DOHH2 (cell line): ENCODE measurements around the gene CDK18.

Source experiments
- H3F3A ChIP-seq: fragments of 200-600 bp; sonication (generic), shearing (Covaris generic); 2 replicates; pipeline ENCODE4 v1.6.0; 2016; ENCODE audit warnings: antibody characterized with exemption, mild to moderate bottlenecking; ENCODE audit not compliant: control insufficient read depth, insufficient read depth
- H3K27ac ChIP-seq: fragments of 200-600 bp; sonication (generic); 2 replicates; pipeline ENCODE4 v1.5.1; 2014; ENCODE audit warnings: low read depth, mild to moderate bottlenecking, low read length, moderate library complexity
- H3K27me3 ChIP-seq: fragments of 200-600 bp; sonication (generic); 2 replicates; pipeline ENCODE4 v1.6.1; 2014; ENCODE audit warnings: mild to moderate bottlenecking, low read length, mixed read lengths; ENCODE audit not compliant: control insufficient read depth
- H3K36me3 ChIP-seq: fragments of 200-600 bp; sonication (generic); 2 replicates; pipeline ENCODE4 v1.6.1; 2014; ENCODE audit warnings: mild to moderate bottlenecking, low read length, moderate library complexity, mixed read lengths; ENCODE audit not compliant: control insufficient read depth
- H3K4me1 ChIP-seq: fragments of 200-600 bp; sonication (generic); 2 replicates; pipeline ENCODE4 v1.6.1; 2014; ENCODE audit warnings: mild to moderate bottlenecking, low read length, mixed read lengths; ENCODE audit not compliant: control insufficient read depth
- H3K4me2 ChIP-seq: fragments of 200-600 bp; sonication (generic); 2 replicates; pipeline ENCODE4 v1.6.0; 2014; ENCODE audit warnings: mild to moderate bottlenecking, low read length, moderate library complexity
- H3K4me3 ChIP-seq: fragments of 200-600 bp; sonication (generic); 2 replicates; pipeline ENCODE4 v1.5.1; 2014; ENCODE audit warnings: mild to moderate bottlenecking, low read length, mixed read lengths
- H3K79me2 ChIP-seq: fragments of 200-600 bp; sonication (generic); 2 replicates; pipeline ENCODE4 v1.6.1; 2014; ENCODE audit warnings: mild to moderate bottlenecking, low read length, mixed read lengths; ENCODE audit not compliant: control insufficient read depth
- H3K9me2 ChIP-seq: fragments of 200-600 bp; sonication (generic); replicated peaks from 2 replicates; pipeline ENCODE4 v1.6.1; 2014; ENCODE audit warnings: mild to moderate bottlenecking, low read length, mixed read lengths; ENCODE audit not compliant: control insufficient read depth
- H3K9me3 ChIP-seq: fragments of 200-600 bp; sonication (generic); 2 replicates; pipeline ENCODE4 v1.6.1; 2014; ENCODE audit warnings: antibody characterized with exemption, low read length, mixed read lengths; ENCODE audit not compliant: control insufficient read depth, insufficient read depth
- H4K20me1 ChIP-seq: fragments of 200-600 bp; sonication (generic); 2 replicates; pipeline ENCODE4 v1.6.0; 2014; ENCODE audit warnings: low read depth, mild to moderate bottlenecking, antibody characterized with exemption, low read length, moderate library complexity; ENCODE audit not compliant: control insufficient read depth, insufficient read depth
- CTCF ChIP-seq: fragments of 200-600 bp; sonication (generic); IDR thresholded peaks from one replicate; pipeline ENCODE4 v1.5.1; 2014; ENCODE audit warnings: antibody characterized with exemption, mild to moderate bottlenecking, low read depth, low read length; ENCODE audit not compliant: poor library complexity, severe bottlenecking
- EZH2phosphoT487 ChIP-seq: fragments of 200-600 bp; sonication (generic); IDR thresholded peaks from 2 replicates; pipeline ENCODE4 v1.6.1; 2017; ENCODE audit warnings: borderline replicate concordance, mild to moderate bottlenecking, antibody characterized with exemption, low read length, moderate library complexity, mixed read lengths

The CDK18 gene

GRCh38 chr1:205526431-205526830, 22.0 kb downstream of the CDK18 start:
- peaks cover 14% of the 10 kb centered on the region; the same call in 1 of the 2 replicates for H3K27me3 ChIP-seq
- H3K36me3 ChIP-seq: no peaks in the 10 kb centered on the region
- no peaks in the 10 kb centered on the region for H3K9me3 ChIP-seq
- H3K4me3 ChIP-seq: no peak overlapping the region
- H3K27ac ChIP-seq: no peak overlapping the region
- no peaks in the 10 kb centered on the region for H3F3A ChIP-seq
- TF ChIP-seq CTCF (no peak), EZH2phosphoT487 (no peak)
- H3K79me2 ChIP-seq: no peaks in the 10 kb centered on the region
- H3K4me2 ChIP-seq: no peak overlapping the region
- peaks cover 6% of the 10 kb centered on the region for H3K4me1 ChIP-seq
- H4K20me1 ChIP-seq: no peaks in the 10 kb centered on the region
- no peaks in the 10 kb centered on the region for H3K9me2 ChIP-seq

- Histone ChIP-seq H3K79me2 (no peaks in the 10 kb centered on the region), H3K9me3 (no peaks in the 10 kb centered on the region), H3K4me2 (no peak overlapping the region), H3K36me3 (no peaks in the 10 kb centered on the region), H3K4me3 (no peak overlapping the region), H3K4me1 (peaks cover 6% of the 10 kb centered on the region), H3F3A (no peaks in the 10 kb centered on the region), H3K9me2 (no peaks in the 10 kb centered on the region), H3K27me3 (peaks cover 14% of the 10 kb centered on the region; the same call in 1 of the 2 replicates), H4K20me1 (no peaks in the 10 kb centered on the region), H3K27ac (no peak overlapping the region)
- TF ChIP-seq EZH2phosphoT487: no peak
- no peak for TF ChIP-seq CTCF
Measured at GRCh38 chr1:205527931-205528330, 23.5 kb downstream of the CDK18 start.

DNA sequence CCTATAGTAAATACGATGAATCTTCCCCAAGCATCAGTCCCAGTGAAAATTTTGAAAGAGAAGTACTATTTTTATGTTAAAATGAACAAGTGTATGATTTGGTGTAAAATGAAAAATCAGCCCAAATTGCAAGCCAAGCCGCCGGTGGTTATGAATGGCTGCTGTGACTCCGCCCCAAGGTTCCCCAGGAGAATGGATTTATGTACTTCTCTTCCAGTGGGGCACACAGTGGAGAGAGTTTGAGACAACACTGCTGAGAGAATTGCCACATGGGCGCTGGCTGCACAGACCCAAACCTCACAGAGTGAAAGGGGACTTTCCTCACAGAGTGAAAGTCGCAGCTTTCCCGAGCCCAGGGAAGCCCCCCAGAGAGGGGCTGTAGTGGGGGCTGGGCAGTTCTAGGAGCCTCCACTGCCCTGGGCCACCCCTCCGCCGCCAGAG, 24.0 kb downstream of the CDK18 start:
- no peaks in the 10 kb centered on the region for H3K9me2 ChIP-seq
- H3F3A ChIP-seq: no peaks in the 10 kb centered on the region
- peak overlapping the region; percentile 70 for H3K4me2 ChIP-seq
- no peaks in the 10 kb centered on the region for H3K36me3 ChIP-seq
- no peaks in the 10 kb centered on the region for H3K79me2 ChIP-seq
- no peaks in the 10 kb centered on the region for H3K9me3 ChIP-seq
- peaks cover 14% of the 10 kb centered on the region; the same call in 1 of the 2 replicates for H3K27me3 ChIP-seq
- H3K27ac ChIP-seq: no peak overlapping the region
- no peaks in the 10 kb centered on the region for H4K20me1 ChIP-seq
- TF ChIP-seq CTCF (no peak), EZH2phosphoT487 (no peak)
- H3K4me3 ChIP-seq: peak overlapping the region; percentile 58
- H3K4me1 ChIP-seq: peaks cover 6% of the 10 kb centered on the region
